A549 (cell line): ENCODE results near the gene PTPRG. TPM values are rescaled to one million over a fixed set of nuclear protein-coding genes. Genes with fewer than 3 reads are reported as not detected.

Source experiments
- ATAC-seq, 2 experiments: fragments of 200-7000 bp in 1 of 2; fragments of >200 bp in 1 of 2; cut with Nextera tagmentation in 1 of 2; cut with Tn5 transposase in 1 of 2; 3 replicates each; pipeline versions ENCODE4 v1.8.0 to v1.9.1; 2018 to 2020; ENCODE audit warnings: mild to moderate bottlenecking in 1 of 2, moderate library complexity in 1 of 2
- CTCF ChIA-PET: fragments of 300-600 bp; sonication (Branson Sonifier 250); formaldehyde crosslinking; extraction: SDS; loops from one replicate; lab custom pipeline; 2021; ENCODE audit warnings: antibody characterized with exemption, inconsistent platforms; lab: Yijun Ruan, JAX
- POLR2A ChIA-PET: fragments of 350-600 bp; formaldehyde crosslinking; extraction: SDS; loops from one replicate; lab custom pipeline; 2021; ENCODE audit warnings: antibody characterized with exemption, inconsistent platforms; lab: Yijun Ruan, JAX
- DNase-seq, 2 experiments: peaks; one replicate each; pipeline versions ENCODE4 v3.0.0 to v3.0.0-alpha.2; 2011 to 2016; ENCODE audit warnings: low read depth in 1 of 2, low spot score in 1 of 2
- FAIRE-seq: peaks from 2 replicates; lab custom pipeline; 2011; peaks lifted over from hg19 to GRCh38; lab: Jason Lieb, UNC
- H3K27ac ChIP-seq, 2 experiments: fragments of >200 bp; sonication (Bioruptor Twin); formaldehyde crosslinking; 3 replicates each; pipeline ENCODE4 v1.5.1; 2016 to 2017
- H3K4me1 ChIP-seq: fragments of >200 bp; sonication (Bioruptor Twin); formaldehyde crosslinking; 3 replicates; pipeline ENCODE4 v1.6.1; 2016
- H3K4me2 ChIP-seq: fragments of >200 bp; sonication (Bioruptor Twin); formaldehyde crosslinking; 3 replicates; pipeline ENCODE4 v1.6.1; 2016
- H3K4me3 ChIP-seq: fragments of >200 bp; sonication (Bioruptor Twin); formaldehyde crosslinking; 3 replicates; pipeline ENCODE4 v1.5.1; 2016
- H3K9me3 ChIP-seq: fragments of >200 bp; sonication (Bioruptor Twin); formaldehyde crosslinking; 3 replicates; pipeline ENCODE4 v1.6.1; 2016
- BHLHE40 ChIP-seq: IDR thresholded peaks from 2 replicates; pipeline ENCODE4 v1.6.1; 2012; ENCODE audit warnings: low read depth, low read length, inconsistent platforms
- CBX8 ChIP-seq: fragments of 200-600 bp; sonication (generic); IDR thresholded peaks from 2 replicates; pipeline ENCODE4 v1.6.1; 2016
- CEBPB ChIP-seq, 2 experiments: fragments of >200 bp in 1 of 2; sonication (Bioruptor Twin) in 1 of 2; formaldehyde crosslinking in 1 of 2; IDR thresholded peaks; 2 replicates each; pipeline ENCODE4 v1.6.1; 2012 to 2016
- CHD4 ChIP-seq: fragments of 200-600 bp; sonication (generic); IDR thresholded peaks from 2 replicates; pipeline ENCODE4 v1.6.1; 2016; ENCODE audit warnings: antibody characterized with exemption, mild to moderate bottlenecking, borderline replicate concordance
- EHMT2 ChIP-seq: fragments of 200-600 bp; sonication (generic); IDR thresholded peaks from 2 replicates; pipeline ENCODE4 v1.6.1; 2016; ENCODE audit warnings: antibody characterized with exemption, low read depth, mild to moderate bottlenecking, moderate library complexity
- EP300 ChIP-seq, 2 experiments: fragments of >200 bp; sonication (Bioruptor Twin); formaldehyde crosslinking; IDR thresholded peaks; 2 replicates in 1 of 2; 3 replicates in 1 of 2; pipeline ENCODE4 v1.6.1; 2016 to 2017
- GATA3 ChIP-seq: IDR thresholded peaks from 2 replicates; pipeline ENCODE4 v1.6.1; 2012; ENCODE audit warnings: borderline replicate concordance
- HOXB13 ChIP-seq: fragments of 250-450 bp; sonication (Bioruptor Pico); IDR thresholded peaks from 2 replicates; pipeline ENCODE4 v1.5.0; 2020; ENCODE audit warnings: low read depth, mild to moderate bottlenecking, moderate library complexity
- JUN ChIP-seq, 2 experiments: fragments of >200 bp; sonication (Bioruptor Twin); formaldehyde crosslinking; IDR thresholded peaks; 2 replicates in 1 of 2; 3 replicates in 1 of 2; pipeline ENCODE4 v1.6.1; 2016 to 2017
- KDM5A ChIP-seq: fragments of 200-600 bp; sonication (generic); IDR thresholded peaks from 2 replicates; pipeline ENCODE4 v1.6.1; 2016; ENCODE audit warnings: antibody characterized with exemption, mild to moderate bottlenecking
- MAFK ChIP-seq: fragments of 450-650 bp; IDR thresholded peaks from 2 replicates; pipeline ENCODE4 v1.6.1; 2014; ENCODE audit not compliant: partially characterized antibody
- MAX ChIP-seq: IDR thresholded peaks from 2 replicates; pipeline ENCODE4 v1.6.1; 2012
- MYC ChIP-seq: IDR thresholded peaks from 2 replicates; pipeline ENCODE4 v1.6.1; 2012; ENCODE audit warnings: mild to moderate bottlenecking, inconsistent platforms, low read length, improper control_type of control experiment, borderline replicate concordance
- NFE2L2 ChIP-seq: fragments of 150-350 bp; conservative IDR thresholded peaks from 2 replicates; pipeline ENCODE4 v1.6.1; 2014; ENCODE audit warnings: low read length
- NR3C1 ChIP-seq: fragments of >200 bp; sonication (Bioruptor Twin); formaldehyde crosslinking; IDR thresholded peaks from 3 replicates; pipeline ENCODE4 v1.6.1; 2017
- PHF8 ChIP-seq: fragments of 200-600 bp; sonication (generic); IDR thresholded peaks from 2 replicates; pipeline ENCODE4 v1.6.1; 2016; ENCODE audit warnings: low read depth, mild to moderate bottlenecking, antibody characterized with exemption, moderate library complexity, borderline replicate concordance
- RFX5 ChIP-seq: fragments of 450-650 bp; IDR thresholded peaks from 2 replicates; pipeline ENCODE4 v1.7.1; 2014; ENCODE audit warnings: antibody characterized with exemption, mild to moderate bottlenecking, moderate library complexity
- TFCP2L1 ChIP-seq: fragments of 250-450 bp; sonication (Bioruptor Pico); IDR thresholded peaks from 2 replicates; pipeline ENCODE4 v1.5.0; 2021; ENCODE audit warnings: mild to moderate bottlenecking
- TP53 ChIP-seq: fragments of 250-450 bp; sonication (Bioruptor Pico); IDR thresholded peaks from 2 replicates; pipeline ENCODE4 v1.5.0; 2021; ENCODE audit warnings: mild to moderate bottlenecking, moderate library complexity
- USF2 ChIP-seq: fragments of 450-650 bp; IDR thresholded peaks from 2 replicates; pipeline ENCODE4 v1.6.1; 2014; ENCODE audit warnings: antibody characterized with exemption
- ZC3H11A ChIP-seq: fragments of 450-650 bp; IDR thresholded peaks from 2 replicates; pipeline ENCODE4 v1.6.1; 2014; ENCODE audit warnings: antibody characterized with exemption, mild to moderate bottlenecking
- ZNF302 ChIP-seq: fragments of 250-450 bp; sonication (Bioruptor Pico); IDR thresholded peaks from 2 replicates; pipeline ENCODE4 v1.9.0; 2021; ENCODE audit warnings: inconsistent platforms, mild to moderate bottlenecking, moderate library complexity
- ZSCAN20 ChIP-seq: fragments of 250-450 bp; sonication (Bioruptor Pico); IDR thresholded peaks from 2 replicates; pipeline ENCODE4 v1.8.0; 2022; ENCODE audit warnings: mild to moderate bottlenecking, moderate library complexity
- WGBS: methylation state at CpG from one replicate; pipeline ENCODE4 v1.1.6; 2017; ENCODE audit errors: missing lambda C conversion rate; 5-methylcytosine and 5-hydroxymethylcytosine counted together
- polyA plus RNA-seq, 4 experiments: library from polyadenylated mRNA; depleted of rRNA in 3 of 4; stranded (reverse); fragments of >200 nt; fragmentation: RNase III in 1 of 4; extraction: RNeasy Plus Mini Kit Qiagen cat#74134 plus additional on column Dnase treatment in 1 of 4; gene quantifications; 2 replicates in 3 of 4; 3 replicates in 1 of 4; pipeline ENCODE4 v1.2.3, GENCODE V29; 2011 to 2017
- TF ChIP-seq, protein P1 (sequence below): fragments of >200 bp; sonication (Bioruptor Twin); formaldehyde crosslinking; IDR thresholded peaks from 2 replicates; pipeline ENCODE4 v1.6.1; 2016
- TF ChIP-seq, protein P2 (sequence below): IDR thresholded peaks from 2 replicates; pipeline ENCODE4 v1.6.1; 2012; ENCODE audit warnings: low read depth, borderline replicate concordance
- TF ChIP-seq, protein P3 (sequence below): fragments of >200 bp; sonication (Bioruptor Twin); formaldehyde crosslinking; IDR thresholded peaks from 3 replicates; pipeline ENCODE4 v1.5.1; 2016
- TF ChIP-seq, protein P4 (sequence below): fragments of >200 bp; sonication (Bioruptor Twin); formaldehyde crosslinking; IDR thresholded peaks from 3 replicates; pipeline ENCODE4 v1.6.1; 2016

Gene PTPRG
- polyA plus RNA-seq, 2 of the 4 experiments (the other 2 are of a cell fraction), result 4.5 to 4.8 TPM

DNA sequence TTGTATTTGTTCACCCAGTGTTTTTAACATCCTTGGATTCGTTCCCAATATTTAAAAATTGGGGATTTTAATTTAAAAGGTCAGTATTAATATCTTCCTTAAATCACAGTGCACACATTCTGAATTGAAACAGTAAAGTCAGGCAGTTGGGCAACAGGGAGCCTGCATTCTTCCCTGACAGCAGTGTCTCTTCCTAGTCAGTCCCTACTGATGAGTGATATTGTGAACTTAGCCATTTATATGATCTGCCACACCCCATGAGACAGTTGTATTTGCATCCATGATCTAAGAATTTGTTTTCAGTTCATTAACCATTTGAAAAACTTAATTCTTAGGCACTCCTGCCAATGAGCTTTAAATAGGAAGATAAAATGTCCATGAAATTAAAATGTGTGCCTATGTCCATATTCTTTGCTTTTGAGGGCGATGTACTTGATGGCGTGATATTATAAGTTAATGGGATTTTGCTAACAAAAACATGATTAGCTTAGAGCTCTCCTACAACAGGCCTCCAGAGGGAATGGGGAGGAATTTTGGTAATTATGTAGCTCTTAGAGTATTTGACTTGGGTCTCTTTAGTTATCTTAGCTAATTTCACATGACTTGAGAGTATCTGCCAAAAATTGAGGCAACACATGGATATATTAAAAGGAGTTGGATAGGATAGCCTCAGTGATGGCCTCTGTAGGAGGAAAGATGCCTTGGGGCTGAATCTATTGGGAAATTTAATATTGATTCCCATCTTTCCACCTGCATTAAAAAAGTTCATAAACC, 219.3 kb downstream of the PTPRG start:
- FAIRE-seq (no peak), DNase-seq (no peak), ATAC-seq (no peak)
- no peaks in the 10 kb centered on the region for H3K9me3 ChIP-seq
- H3K27ac ChIP-seq, result no peak overlapping the region
- POLR2A ChIA-PET, result no interaction called here
- CTCF ChIA-PET, result no interaction called here
- no peak overlapping the region for H3K4me2 ChIP-seq
- H3K4me3 ChIP-seq, result no peak overlapping the region
- H3K4me1 ChIP-seq, result no peaks in the 10 kb centered on the region
- TF ChIP-seq CBX8, result no peak
- TF ChIP-seq CEBPB (IDR thresholded peaks at IDR 0.05), result no peak
- TF ChIP-seq ZC3H11A, result no peak
- TF ChIP-seq EHMT2, result no peak
- no peak for TF ChIP-seq HOXB13
- TF ChIP-seq MAX, result no peak
- no peak for TF ChIP-seq MAFK
- TF ChIP-seq TP53 (CRISPR knock-in tag), result no peak
- TF ChIP-seq JUN (IDR thresholded peaks at IDR 0.05), result no peak
- 40% methylated on average over 3 of the region's 3 CpGs for WGBS

DNA sequence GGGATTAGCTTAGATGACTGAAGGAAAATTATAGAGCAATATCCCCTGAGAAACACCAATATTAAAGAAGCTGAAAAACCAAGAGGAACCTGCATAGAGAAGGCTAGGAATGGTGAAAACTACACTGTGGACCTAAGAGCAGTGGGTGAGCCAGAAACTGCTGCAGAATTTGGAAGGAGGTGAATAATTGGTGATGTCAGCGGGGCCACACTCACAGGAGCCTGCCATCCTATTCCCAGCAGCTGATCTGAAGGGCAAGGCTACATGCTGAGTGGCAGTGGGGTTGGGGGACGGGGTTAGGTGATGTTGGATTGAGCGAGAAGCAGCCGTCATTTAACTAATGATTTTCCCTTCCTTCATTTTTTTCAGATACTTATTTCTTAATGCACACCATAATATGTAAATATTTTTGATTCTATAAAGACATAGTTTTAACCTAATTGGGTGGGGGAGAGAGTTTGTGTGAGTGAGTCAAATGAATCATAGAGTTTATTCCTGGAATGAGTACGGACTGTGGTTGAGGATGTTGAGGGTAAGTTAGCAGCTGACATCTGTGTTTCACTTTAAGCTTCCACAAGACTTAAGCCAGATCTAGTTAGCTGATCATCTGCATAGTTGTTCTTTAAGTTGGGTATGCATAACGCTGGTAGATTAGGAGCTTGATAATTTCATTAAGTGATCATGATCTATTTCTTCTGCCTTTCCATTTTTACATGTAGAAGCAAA, 222.8 kb downstream of the PTPRG start:
- Histone ChIP-seq H3K4me2 (no peak overlapping the region), H3K4me1 (no peaks in the 10 kb centered on the region), H3K9me3 (no peaks in the 10 kb centered on the region), H3K27ac (no peak overlapping the region), H3K4me3 (no peak overlapping the region)
- DNase-seq (no peak), FAIRE-seq (no peak), ATAC-seq (no peak)
- ChIA-PET CTCF (no interaction called here), POLR2A (no interaction called here)
- 58% methylated on average over 6 of the region's 6 CpGs for WGBS
- TF ChIP-seq ZC3H11A, result no peak
- no peak for TF ChIP-seq EP300 (IDR thresholded peaks at IDR 0.05)
- no peak for TF ChIP-seq ZSCAN20 (CRISPR knock-in tag)
- TF ChIP-seq NFE2L2, result no peak
- no peak for TF ChIP-seq USF2
- TF ChIP-seq ZNF302 (CRISPR knock-in tag), result no peak
- TF ChIP-seq, protein P1, sequence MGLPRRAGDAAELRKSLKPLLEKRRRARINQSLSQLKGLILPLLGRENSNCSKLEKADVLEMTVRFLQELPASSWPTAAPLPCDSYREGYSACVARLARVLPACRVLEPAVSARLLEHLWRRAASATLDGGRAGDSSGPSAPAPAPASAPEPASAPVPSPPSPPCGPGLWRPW, result no peak
- TF ChIP-seq CHD4, result no peak
- no peak for TF ChIP-seq KDM5A
- no peak for TF ChIP-seq CEBPB (IDR thresholded peaks at IDR 0.05)
- no peak for TF ChIP-seq PHF8
- no peak for TF ChIP-seq BHLHE40
- TF ChIP-seq GATA3, result no peak
- TF ChIP-seq MYC, result no peak
- TF ChIP-seq TFCP2L1 (CRISPR knock-in tag), result no peak
- TF ChIP-seq, protein P2, sequence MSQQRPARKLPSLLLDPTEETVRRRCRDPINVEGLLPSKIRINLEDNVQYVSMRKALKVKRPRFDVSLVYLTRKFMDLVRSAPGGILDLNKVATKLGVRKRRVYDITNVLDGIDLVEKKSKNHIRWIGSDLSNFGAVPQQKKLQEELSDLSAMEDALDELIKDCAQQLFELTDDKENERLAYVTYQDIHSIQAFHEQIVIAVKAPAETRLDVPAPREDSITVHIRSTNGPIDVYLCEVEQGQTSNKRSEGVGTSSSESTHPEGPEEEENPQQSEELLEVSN, result no peak
- no peak for TF ChIP-seq NR3C1
- TF ChIP-seq, protein P3, sequence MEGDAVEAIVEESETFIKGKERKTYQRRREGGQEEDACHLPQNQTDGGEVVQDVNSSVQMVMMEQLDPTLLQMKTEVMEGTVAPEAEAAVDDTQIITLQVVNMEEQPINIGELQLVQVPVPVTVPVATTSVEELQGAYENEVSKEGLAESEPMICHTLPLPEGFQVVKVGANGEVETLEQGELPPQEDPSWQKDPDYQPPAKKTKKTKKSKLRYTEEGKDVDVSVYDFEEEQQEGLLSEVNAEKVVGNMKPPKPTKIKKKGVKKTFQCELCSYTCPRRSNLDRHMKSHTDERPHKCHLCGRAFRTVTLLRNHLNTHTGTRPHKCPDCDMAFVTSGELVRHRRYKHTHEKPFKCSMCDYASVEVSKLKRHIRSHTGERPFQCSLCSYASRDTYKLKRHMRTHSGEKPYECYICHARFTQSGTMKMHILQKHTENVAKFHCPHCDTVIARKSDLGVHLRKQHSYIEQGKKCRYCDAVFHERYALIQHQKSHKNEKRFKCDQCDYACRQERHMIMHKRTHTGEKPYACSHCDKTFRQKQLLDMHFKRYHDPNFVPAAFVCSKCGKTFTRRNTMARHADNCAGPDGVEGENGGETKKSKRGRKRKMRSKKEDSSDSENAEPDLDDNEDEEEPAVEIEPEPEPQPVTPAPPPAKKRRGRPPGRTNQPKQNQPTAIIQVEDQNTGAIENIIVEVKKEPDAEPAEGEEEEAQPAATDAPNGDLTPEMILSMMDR, result no peak
- no peak for TF ChIP-seq RFX5
- TF ChIP-seq, protein P4, sequence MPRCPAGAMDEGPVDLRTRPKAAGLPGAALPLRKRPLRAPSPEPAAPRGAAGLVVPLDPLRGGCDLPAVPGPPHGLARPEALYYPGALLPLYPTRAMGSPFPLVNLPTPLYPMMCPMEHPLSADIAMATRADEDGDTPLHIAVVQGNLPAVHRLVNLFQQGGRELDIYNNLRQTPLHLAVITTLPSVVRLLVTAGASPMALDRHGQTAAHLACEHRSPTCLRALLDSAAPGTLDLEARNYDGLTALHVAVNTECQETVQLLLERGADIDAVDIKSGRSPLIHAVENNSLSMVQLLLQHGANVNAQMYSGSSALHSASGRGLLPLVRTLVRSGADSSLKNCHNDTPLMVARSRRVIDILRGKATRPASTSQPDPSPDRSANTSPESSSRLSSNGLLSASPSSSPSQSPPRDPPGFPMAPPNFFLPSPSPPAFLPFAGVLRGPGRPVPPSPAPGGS, result no peak
